Colonic mucosa (tissue), 4 donors: ENCODE data around the gene ADAT3. TPM values are rescaled to one million over a fixed set of nuclear protein-coding genes. Genes with fewer than 3 reads are reported as not detected.
A peak's percentile ranks its signal among the peaks of the same experiment; 100 is the strongest.

ENCODE experiments used
- DNase-seq: peaks from one replicate; pipeline ENCODE4 v3.0.0-alpha.2; 2020
- H3K27ac ChIP-seq: fragments of 200-600 bp; one replicate; pipeline ENCODE4 v1.8.0; 2021
- H3K27me3 ChIP-seq: fragments of 200-600 bp; one replicate; pipeline ENCODE4 v1.8.0; 2021
- H3K36me3 ChIP-seq: fragments of 200-600 bp; one replicate; pipeline ENCODE4 v1.8.0; 2021
- H3K4me1 ChIP-seq: fragments of 200-600 bp; one replicate; pipeline ENCODE4 v1.8.0; 2021; ENCODE audit warnings: mild to moderate bottlenecking
- H3K4me3 ChIP-seq: fragments of 200-600 bp; one replicate; pipeline ENCODE4 v1.8.0; 2021
- H3K9ac ChIP-seq, 2 donors: one replicate each; pipeline ENCODE4 v1.7.0; 2013; ENCODE audit warnings: control low read depth in 2 of 2, low read depth in 2 of 2, low read length in 2 of 2
- H3K9me3 ChIP-seq: fragments of 200-600 bp; one replicate; pipeline ENCODE4 v1.8.0; 2021
- intact Hi-C: fragments of 100-400 bp; cut with DNase I; formaldehyde crosslinking; loops from one replicate; pipeline ENCODE4 v1.14.1; 2022
- total RNA-seq, 2 donors: library from RNA; stranded (reverse); fragmentation: NEBNext Ultra II Directional in 1 of 2; extraction: Animal tissue kit (Norgen Biotek cat#: 25700) in 1 of 2; gene quantifications; one replicate each; pipeline ENCODE4 v1.2.1, GENCODE V29; 2021
- TF ChIP-seq, protein P1 (sequence below): fragments of 200-600 bp; IDR thresholded peaks from one replicate; pipeline ENCODE4 v1.8.0; 2022; ENCODE audit warnings: antibody characterized with exemption, mild to moderate bottlenecking
- donor health status: healthy.
- donor health status: DM: no; HTN: no; CAD: no.
- donor health status: DM: no; HTN: no; CAD: no.

Gene ADAT3
- total RNA-seq, 2 donors from 2014 or later, result 14.2 to 24.7 TPM

DNA sequence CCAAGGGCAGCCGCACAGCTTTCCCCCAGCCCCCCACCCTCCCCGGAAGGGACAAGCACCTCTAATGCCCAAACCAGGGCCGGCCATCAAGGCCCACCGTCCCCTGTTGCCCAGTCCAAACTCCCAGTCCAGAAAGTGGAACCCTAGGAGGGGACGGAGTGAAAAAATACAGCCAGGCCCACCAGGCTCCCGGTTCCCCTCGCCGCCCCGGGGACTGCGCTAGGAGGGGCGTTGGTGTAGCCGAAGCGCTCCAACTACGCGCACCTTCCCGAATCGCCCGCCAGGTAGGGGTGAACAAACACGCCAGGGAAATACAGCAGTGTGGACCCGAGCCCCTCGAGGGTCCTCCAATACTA, 43.2 kb upstream of the ADAT3 start:
- peak overlapping the region; percentile 69 to 98 for H3K9ac ChIP-seq
- TF ChIP-seq, protein P1, sequence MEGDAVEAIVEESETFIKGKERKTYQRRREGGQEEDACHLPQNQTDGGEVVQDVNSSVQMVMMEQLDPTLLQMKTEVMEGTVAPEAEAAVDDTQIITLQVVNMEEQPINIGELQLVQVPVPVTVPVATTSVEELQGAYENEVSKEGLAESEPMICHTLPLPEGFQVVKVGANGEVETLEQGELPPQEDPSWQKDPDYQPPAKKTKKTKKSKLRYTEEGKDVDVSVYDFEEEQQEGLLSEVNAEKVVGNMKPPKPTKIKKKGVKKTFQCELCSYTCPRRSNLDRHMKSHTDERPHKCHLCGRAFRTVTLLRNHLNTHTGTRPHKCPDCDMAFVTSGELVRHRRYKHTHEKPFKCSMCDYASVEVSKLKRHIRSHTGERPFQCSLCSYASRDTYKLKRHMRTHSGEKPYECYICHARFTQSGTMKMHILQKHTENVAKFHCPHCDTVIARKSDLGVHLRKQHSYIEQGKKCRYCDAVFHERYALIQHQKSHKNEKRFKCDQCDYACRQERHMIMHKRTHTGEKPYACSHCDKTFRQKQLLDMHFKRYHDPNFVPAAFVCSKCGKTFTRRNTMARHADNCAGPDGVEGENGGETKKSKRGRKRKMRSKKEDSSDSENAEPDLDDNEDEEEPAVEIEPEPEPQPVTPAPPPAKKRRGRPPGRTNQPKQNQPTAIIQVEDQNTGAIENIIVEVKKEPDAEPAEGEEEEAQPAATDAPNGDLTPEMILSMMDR, result no peak
- H3K36me3 ChIP-seq, result no peaks in the 10 kb centered on the region
- H3K27ac ChIP-seq, result peak overlapping the region; percentile 44
- intact Hi-C loops, result no loop called here
- peak overlapping the region; percentile 67 for H3K4me3 ChIP-seq
- H3K4me1 ChIP-seq, result peaks cover 43% of the 10 kb centered on the region
- DNase-seq, result no peak
- no peaks in the 10 kb centered on the region for H3K27me3 ChIP-seq
- no peaks in the 10 kb centered on the region for H3K9me3 ChIP-seq

DNA sequence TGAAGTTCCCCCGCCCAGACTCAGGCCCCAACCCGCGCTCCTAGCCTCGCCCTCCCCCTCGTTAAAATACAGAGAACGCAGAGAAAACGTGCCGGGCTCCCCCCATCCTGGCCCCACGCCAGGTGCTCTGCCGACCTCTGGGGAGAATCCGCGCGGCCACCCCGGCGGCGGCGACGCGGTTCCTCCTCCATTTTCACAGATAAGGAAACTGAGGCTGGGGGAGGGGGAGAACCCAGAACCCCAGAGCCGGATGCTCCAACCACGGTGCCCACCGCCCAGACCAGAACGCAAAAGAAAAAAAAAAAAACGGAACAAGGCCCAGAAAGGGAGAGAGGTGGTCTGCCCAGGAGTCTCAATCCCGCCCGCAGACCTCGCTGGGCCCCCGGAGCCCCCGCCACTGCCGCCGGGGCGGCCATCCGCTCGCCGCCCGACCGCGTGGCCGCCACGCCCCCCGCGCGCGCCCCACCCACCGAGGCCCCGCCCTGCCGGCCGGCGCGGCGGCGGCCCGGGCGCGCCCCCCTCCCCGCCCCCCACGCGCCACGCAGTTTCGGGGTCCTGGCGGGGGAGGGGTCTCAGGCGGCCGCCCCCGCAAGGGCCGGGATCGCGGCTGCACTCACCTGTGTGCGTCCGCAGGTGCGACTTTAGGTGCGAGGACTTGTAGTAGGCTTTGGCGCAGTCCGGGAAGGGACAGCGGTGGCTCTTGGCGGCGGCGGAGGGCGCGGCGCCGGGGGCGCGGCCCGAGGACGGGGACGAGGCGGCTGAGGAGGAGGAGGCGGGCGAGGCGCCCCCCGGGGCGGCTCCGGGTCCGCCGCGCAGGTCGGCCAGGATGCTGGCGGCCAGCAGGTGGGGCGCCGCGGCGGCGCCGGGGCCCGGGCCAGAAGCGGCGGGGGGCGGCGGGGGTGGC, 42.5 kb upstream of the ADAT3 start:
- H3K27ac ChIP-seq, result peak overlapping the region; percentile 76
- no peaks in the 10 kb centered on the region for H3K27me3 ChIP-seq
- peaks cover 41% of the 10 kb centered on the region for H3K4me1 ChIP-seq
- intact Hi-C loops, result no loop called here
- H3K9me3 ChIP-seq, result no peaks in the 10 kb centered on the region
- H3K36me3 ChIP-seq, result no peaks in the 10 kb centered on the region
- peak overlapping the region; percentile 67 for H3K4me3 ChIP-seq
- H3K9ac ChIP-seq, result peak overlapping the region; percentile 86 to 98
- DNase-seq, result no peak
- TF ChIP-seq, protein P1, result no peak

DNA sequence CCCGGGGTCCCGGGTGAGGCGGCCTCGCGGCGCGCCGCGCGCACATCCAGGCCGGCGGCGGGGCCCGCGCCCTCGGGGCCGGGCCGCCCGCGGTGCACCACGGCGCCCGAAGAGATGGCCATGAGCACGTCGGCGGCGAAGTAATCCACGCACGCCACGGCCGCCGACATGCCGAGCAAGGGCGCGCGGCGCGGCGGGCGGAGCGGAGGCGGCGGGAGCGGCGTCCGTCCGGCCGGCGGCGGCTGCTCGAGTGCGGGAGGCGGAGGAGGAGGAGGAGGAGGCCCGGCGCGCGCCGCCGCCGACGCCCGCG, 41.9 kb upstream of the ADAT3 start, which contains the start of gene KLF16:
Gene KLF16, minus strand, starts transcription at position 252 of the 310 bp plus-strand sequence. Its CDS starts 82 bp downstream, at position 170.
- peak within 1 kb of the TSS; percentile 91 for H3K27ac ChIP-seq
- H3K4me3 ChIP-seq, result peak within 1 kb of the TSS; percentile 72
- no peaks in the 10 kb centered on the region for H3K9me3 ChIP-seq
- TF ChIP-seq, protein P1, result no peak
- H3K9ac ChIP-seq, result peak within 1 kb of the TSS; percentile 86 to 98
- H3K27me3 ChIP-seq, result no peaks in the 10 kb centered on the region
- H3K4me1 ChIP-seq, result peaks cover 34% of the 10 kb centered on the region
- no peak for DNase-seq
- intact Hi-C loops, result no loop called here
- H3K36me3 ChIP-seq, result no peaks in the 10 kb centered on the region

DNA sequence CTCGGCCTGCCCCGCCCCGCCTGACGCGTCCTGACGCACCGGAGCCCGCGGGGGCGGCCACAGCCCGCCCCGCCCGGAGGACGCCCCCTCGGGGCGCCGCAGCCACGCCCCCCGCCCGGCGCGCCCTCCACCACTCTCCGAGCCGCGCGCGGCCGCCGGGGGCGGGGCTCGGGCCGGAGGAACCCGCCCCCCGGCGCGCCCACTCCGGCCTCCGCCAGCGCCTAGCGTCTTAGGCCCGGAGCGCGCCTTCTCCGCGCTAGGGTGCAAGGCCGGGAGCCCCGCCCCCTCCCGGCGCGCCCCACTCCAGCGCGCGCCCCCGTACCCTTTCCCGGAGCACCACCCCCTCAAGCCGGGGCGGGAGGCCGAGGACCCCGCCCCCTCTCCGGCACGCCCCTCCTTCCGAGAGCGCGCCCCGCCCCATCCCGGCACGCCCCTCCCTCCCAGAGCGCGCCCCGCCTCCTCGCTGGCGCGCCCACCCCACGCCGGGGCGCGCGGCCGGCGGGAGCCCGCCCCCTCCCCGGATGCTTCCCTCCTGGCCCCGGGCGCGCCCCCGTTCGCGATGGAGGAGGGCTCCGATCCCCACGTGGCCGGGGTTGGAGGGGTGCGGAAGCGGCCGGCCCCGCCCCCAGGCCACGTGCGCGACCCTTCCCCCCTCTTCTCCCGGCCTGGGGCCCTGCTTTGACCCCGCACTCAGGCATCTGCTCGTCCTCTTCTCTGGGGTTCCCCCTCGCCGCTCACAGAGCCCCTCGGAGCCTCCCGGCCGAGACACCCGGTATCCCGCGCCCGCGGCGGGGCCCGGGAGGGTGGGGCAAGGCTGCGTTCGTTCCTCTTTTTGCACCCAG, 41.3 kb upstream of the ADAT3 start:
- intact Hi-C loops, result no loop called here
- Histone ChIP-seq H3K27ac (peak overlapping the region; percentile 91), H3K4me1 (peaks cover 29% of the 10 kb centered on the region), H3K36me3 (no peaks in the 10 kb centered on the region), H3K4me3 (peak overlapping the region; percentile 72), H3K9ac (peak overlapping the region; percentile 53 to 54), H3K27me3 (no peaks in the 10 kb centered on the region), H3K9me3 (no peaks in the 10 kb centered on the region)
- DNase-seq, result peak; percentile 90
- TF ChIP-seq, protein P1, result no peak

DNA sequence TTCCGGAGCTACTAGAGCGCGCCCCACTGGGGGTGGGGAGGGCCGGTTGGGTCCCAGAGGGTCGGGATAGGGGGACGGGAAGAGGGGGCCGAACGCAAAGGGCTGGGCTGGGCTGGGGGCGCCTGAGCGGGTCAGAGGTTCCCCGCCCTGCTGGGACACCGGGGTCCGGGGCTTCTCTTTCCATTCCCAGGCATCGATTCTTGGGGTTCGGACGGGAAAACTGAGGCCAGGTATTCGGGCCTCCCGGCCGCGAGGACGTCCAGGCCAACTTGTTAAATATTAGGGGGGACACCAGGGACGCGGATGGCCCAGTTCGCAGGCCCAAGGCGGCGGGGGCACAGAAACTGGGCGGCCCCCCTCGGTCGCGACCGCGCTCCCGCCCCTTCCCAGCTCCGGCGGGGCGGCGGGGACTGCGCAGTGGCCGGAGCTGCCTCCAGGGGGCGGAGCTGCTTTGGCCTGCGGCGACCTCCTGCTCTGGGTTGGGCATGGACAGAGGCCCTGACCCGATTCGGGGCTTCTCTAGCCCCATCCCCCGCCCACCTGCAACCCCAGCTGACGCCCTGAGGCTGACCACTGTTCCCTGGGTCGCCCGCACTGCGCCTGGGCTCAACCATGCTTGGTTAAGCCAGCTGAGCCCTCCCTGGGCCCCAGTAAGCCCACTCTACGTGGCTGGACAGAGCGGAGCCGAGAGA, 40.6 kb upstream of the ADAT3 start:
- no peaks in the 10 kb centered on the region for H3K36me3 ChIP-seq
- no peaks in the 10 kb centered on the region for H3K9me3 ChIP-seq
- intact Hi-C loops, result no loop called here
- peak overlapping the region; percentile 53 to 54 for H3K9ac ChIP-seq
- peak overlapping the region; percentile 72 for H3K4me3 ChIP-seq
- DNase-seq, result peak; percentile 75
- peak overlapping the region; percentile 91 for H3K27ac ChIP-seq
- TF ChIP-seq, protein P1, result peak; percentile 90
- no peaks in the 10 kb centered on the region for H3K27me3 ChIP-seq
- peaks cover 21% of the 10 kb centered on the region for H3K4me1 ChIP-seq
